Astrocyte of the cerebellum (primary cell): ENCODE measurements around the gene RIT1.

ENCODE experiments used
- DNase-seq: peaks from one replicate; pipeline ENCODE4 v3.0.0-alpha.2; 2011; ENCODE audit warnings: low read depth
- H3K4me3 ChIP-seq: 2 replicates; pipeline ENCODE4 v1.5.1; 2011; ENCODE audit warnings: mild to moderate bottlenecking, low read depth, low read length, moderate library complexity
- CTCF ChIP-seq: IDR thresholded peaks from 2 replicates; pipeline ENCODE4 v1.5.1; 2012; ENCODE audit warnings: low read length, low read depth, moderate library complexity, mild to moderate bottlenecking; ENCODE audit errors: missing control alignments
- in situ Hi-C: cut with HindIII; loops from 2 replicates; pipeline ENCODE4 v1.10.0; 2017; ENCODE audit warnings: low sequenced_read_pairs

Gene RIT1

DNA sequence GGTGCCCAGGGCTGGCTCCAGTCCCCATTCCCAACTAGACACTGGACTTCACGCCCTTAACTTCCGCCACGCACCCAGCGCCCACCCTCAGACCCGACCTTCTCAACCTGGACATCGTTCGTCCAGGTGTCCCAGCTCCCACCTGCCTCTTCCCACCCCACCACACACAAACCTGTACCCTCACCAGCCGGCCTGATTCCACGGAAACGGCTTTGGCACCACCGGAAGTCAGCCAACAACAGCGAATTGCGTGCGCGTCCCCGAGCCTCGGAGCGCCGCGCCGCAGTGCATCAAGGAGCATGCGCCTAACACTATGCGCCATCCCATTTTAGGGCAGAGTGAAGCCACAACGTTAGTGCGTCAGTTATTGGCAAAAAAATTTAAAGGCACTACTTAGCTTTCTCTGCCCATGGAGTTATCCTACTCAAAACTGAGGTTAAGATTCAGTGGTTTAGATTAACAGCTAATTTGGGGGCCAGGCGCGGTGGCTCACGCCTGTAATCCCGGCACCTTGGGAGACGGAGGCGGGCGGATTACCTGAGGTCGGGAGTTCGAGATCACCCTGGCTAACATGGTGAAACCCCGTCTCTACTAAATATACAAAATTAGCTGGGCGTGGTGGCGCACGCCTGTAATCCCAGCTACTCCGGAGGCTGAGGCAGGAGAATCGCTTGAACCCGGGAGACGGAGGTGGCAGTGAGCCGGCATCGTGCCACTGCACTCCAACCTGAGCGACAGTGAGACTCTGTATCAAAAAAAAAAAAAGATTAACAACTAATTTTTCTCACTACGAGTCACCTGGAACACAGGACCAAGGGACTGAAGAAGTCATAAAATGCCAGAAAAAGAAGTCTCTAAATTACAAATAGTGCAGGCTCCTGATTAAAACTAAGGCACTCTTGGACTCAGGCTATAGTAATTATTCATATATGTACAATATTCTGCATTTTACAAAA lies 53.9 kb downstream of the RIT1 start, which contains the start of gene GON4L:
GON4L (minus strand) TSS at position 240 of the 956 bp plus-strand sequence. CDS start 3,434 bp downstream, outside the sequence.
- peak; percentile 82 for DNase-seq
- in situ Hi-C loops: no loop called here
- TF ChIP-seq CTCF: no peak
- H3K4me3 ChIP-seq: peak within 1 kb of the TSS; percentile 82

DNA sequence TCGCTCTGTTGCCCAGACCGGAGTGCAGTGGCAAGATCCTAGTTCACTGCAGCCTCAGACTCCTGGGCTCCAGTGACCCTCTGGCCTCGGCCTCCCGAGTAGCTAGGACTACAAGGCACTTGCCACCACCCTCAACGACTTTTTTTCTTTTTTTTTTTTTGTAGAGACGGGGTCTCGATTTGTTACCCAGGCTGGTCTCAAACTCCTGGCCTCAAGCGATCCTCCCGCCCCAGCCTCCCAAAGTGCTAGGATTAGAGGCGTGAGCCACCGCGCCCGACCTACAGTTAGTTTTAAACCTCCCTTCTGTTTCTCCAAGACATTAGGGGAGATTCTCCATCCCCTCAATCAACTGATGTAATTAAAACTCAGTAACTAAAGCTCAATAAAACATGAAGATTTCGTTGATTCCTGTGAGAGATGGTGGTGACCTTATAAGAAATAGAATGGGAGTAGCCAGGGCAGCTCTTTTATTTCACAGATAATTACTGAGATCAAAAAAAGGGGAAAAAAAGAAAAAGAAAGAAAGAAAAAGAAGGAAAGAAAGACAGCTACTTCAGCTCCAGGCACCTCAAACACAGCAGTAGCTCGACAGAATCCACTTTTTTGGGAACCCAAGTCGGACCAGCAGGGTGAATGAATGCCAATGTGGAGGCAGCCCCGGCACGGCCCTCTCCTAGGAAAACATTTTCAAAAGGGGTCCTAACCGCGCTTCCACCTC lies 54.7 kb downstream of the RIT1 start:
- no peak for DNase-seq
- peak overlapping the region; percentile 82 for H3K4me3 ChIP-seq
- TF ChIP-seq CTCF: no peak
- in situ Hi-C loops: no loop called here

DNA sequence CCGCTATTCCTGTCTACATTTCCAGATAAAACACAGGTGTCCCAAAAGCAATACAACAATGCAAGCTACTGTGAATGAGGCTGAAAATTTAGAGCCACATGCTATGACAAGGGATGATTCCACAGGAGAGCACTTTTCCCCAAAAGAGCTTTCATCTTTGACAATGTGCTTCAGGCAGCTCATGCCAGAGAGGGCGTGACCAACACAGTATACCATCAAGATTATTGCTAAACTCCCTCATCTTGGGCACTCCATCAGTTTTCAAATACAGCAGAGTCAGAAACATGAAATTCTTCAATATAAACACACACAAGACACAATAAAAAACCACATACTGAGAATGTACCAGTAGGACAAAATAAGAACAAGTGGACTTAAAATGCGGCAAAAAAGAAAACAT lies 60.8 kb downstream of the RIT1 start:
- no peak for TF ChIP-seq CTCF
- H3K4me3 ChIP-seq: no peak overlapping the region
- in situ Hi-C loops: no loop called here
- DNase-seq: no peak

DNA sequence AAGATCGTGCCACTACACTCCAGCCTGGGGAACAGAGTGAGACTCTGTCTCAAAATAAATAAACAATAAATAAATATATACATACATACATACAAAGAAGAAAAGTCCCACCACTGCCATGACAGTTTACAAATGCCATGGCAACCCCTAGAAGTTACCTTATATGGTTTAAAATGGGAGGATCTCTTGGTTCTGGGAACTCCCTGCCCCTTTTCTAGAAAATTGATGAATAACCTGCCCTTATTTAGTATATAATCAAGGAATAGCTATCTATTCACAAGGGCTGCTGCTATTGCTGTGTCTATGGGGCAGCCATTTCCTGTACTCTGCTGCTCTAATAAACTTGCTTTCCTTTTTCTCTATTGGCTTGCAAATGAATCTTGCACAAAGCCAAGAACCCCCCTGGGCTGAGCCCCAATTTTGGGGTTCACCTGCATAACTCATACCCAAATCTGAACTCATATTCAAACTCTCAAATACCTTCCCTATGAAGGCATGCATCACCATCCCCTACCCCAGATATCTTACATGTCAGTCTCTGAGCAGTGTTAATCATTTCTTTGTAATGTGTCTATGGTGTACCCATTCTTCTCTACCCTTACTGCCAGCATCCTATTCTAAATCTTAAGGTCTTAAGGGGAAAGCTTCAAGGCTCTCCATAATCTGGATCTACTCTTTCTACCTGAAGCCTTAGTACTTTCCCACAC lies 63.2 kb downstream of the RIT1 start:
- TF ChIP-seq CTCF: no peak
- in situ Hi-C loops: loop anchor here (5.0 kb wide), 1 partner anchor 46 kb away; no protein-coding TSS in a partner anchor
- no peak for DNase-seq
- H3K4me3 ChIP-seq: no peak overlapping the region
